GM12878 (cell line): ENCODE results near the gene KHK. TPM values are rescaled to one million over a fixed set of nuclear protein-coding genes. Genes with fewer than 3 reads are reported as not detected.
A peak's percentile ranks its signal among the peaks of the same experiment; 100 is the strongest.

Experiments
- BRCA1 ChIP-seq: IDR thresholded peaks from 2 replicates; pipeline ENCODE4 v1.6.1; 2011; ENCODE audit warnings: low read depth, low read length, improper control_type of control experiment
- CBX3 ChIP-seq: fragments of 200-600 bp; sonication (generic); IDR thresholded peaks from 2 replicates; pipeline ENCODE4 v1.6.1; 2016; ENCODE audit warnings: low read depth, borderline replicate concordance
- CHD2 ChIP-seq: IDR thresholded peaks from 2 replicates; pipeline ENCODE4 v1.6.1; 2011; ENCODE audit warnings: low read depth, low read length, improper control_type of control experiment, borderline replicate concordance
- CUX1 ChIP-seq: IDR thresholded peaks from 2 replicates; pipeline ENCODE4 v1.6.1; 2012; ENCODE audit warnings: improper control_type of control experiment, low read depth, low read length; ENCODE audit not compliant: insufficient replicate concordance
- E2F8 ChIP-seq: fragments of 450-650 bp; IDR thresholded peaks from 2 replicates; pipeline ENCODE4 v1.6.1; 2018; ENCODE audit warnings: mild to moderate bottlenecking, low read depth, moderate library complexity; ENCODE audit not compliant: partially characterized antibody
- EP300 ChIP-seq, 2 experiments: fragments of 150-350 bp in 1 of 2; IDR thresholded peaks; 2 replicates each; pipeline ENCODE4 v1.6.1; 2011 to 2012; ENCODE audit warnings: low read depth in 2 of 2, low read length in 2 of 2, borderline replicate concordance in 1 of 2, improper control_type of control experiment in 1 of 2, inconsistent platforms in 1 of 2; ENCODE audit not compliant: control insufficient read depth in 1 of 2
- EZH2 ChIP-seq: IDR thresholded peaks from 2 replicates; pipeline ENCODE4 v1.6.1; 2012; ENCODE audit warnings: low read depth, mild to moderate bottlenecking, control low read depth, inconsistent platforms, low read length, borderline replicate concordance; ENCODE audit not compliant: control insufficient read depth
- LARP7 ChIP-seq: fragments of 450-650 bp; IDR thresholded peaks from 2 replicates; pipeline ENCODE4 v1.6.1; 2017; ENCODE audit warnings: mild to moderate bottlenecking
- MAX ChIP-seq: IDR thresholded peaks from 2 replicates; pipeline ENCODE4 v1.6.1; 2012; ENCODE audit warnings: low read depth, low read length, improper control_type of control experiment
- MEF2B ChIP-seq: fragments of 450-650 bp; IDR thresholded peaks from 2 replicates; pipeline ENCODE4 v1.6.1; 2018; ENCODE audit warnings: mild to moderate bottlenecking, moderate library complexity; ENCODE audit not compliant: partially characterized antibody, poor library complexity, severe bottlenecking
- MYC ChIP-seq: IDR thresholded peaks from 2 replicates; pipeline ENCODE4 v1.6.1; 2011; ENCODE audit warnings: mild to moderate bottlenecking, low read length, moderate library complexity, inconsistent platforms; ENCODE audit not compliant: insufficient read depth, insufficient replicate concordance, insufficient read length, severe bottlenecking
- NKRF ChIP-seq: fragments of 450-650 bp; conservative IDR thresholded peaks from 2 replicates; pipeline ENCODE4 v1.6.1; 2017; ENCODE audit warnings: mild to moderate bottlenecking, moderate library complexity
- SKIL ChIP-seq: fragments of 450-650 bp; IDR thresholded peaks from 2 replicates; pipeline ENCODE4 v1.6.1; 2017; ENCODE audit warnings: mild to moderate bottlenecking, low read depth, inconsistent platforms; ENCODE audit not compliant: poor library complexity, severe bottlenecking
- STAT3 ChIP-seq: IDR thresholded peaks from 2 replicates; pipeline ENCODE4 v1.6.1; 2011; ENCODE audit warnings: low read depth, low read length, improper control_type of control experiment
- polyA plus RNA-seq, 11 experiments: library from polyadenylated mRNA; depleted of rRNA in 4 of 11; unstranded in 6 of 11; stranded (reverse) in 5 of 11; fragments of >200 nt; fragmentation: Nextera tagmentation in 4 of 11; fragmentation: Illumina TruSeq in 1 of 11; extraction: Ambion mirVana in 4 of 11; extraction: Trizol in 1 of 11; gene quantifications; 1 replicate in 1 of 11; 2 replicates in 10 of 11; pipeline versions ENCODE4 v1.2.1 to v1.2.3, GENCODE V29; 2011 to 2016; ENCODE audit warnings: inconsistent platforms in 2 of 11, missing spikeins in 2 of 11, low read depth in 1 of 11
- total RNA-seq, 4 experiments: library from RNA; depleted of rRNA in 3 of 4; stranded (reverse); fragments of >200 nt in 3 of 4; fragmentation: Illumina TruSeq in 1 of 4; extraction: Trizol in 1 of 4; gene quantifications; 2 replicates each; pipeline versions ENCODE4 v1.2.1 to v1.2.3, GENCODE V29; 2013 to 2021

Gene KHK
- total and polyA plus RNA-seq, 10 of the 15 experiments (the other 5 are each of a cell fraction or from before 2014, with no cell fraction given) = 0.31 to 11.8 (median 3.9) TPM

- TF ChIP-seq CUX1 (no peak), MYC (no peak), CHD2 (peak; percentile 74), MEF2B (no peak), SKIL (peak; percentile 83), NKRF (peak; percentile 61), LARP7 (0 out of 2 replicates have a peak, but pooled peaks have one; percentile 50), EP300 (IDR thresholded peaks at IDR 0.05; ENCODE audit: borderline replicate concordance in 1 of 2, control insufficient read depth in 1 of 2, low read depth in 2 of 2, low read length in 2 of 2) (no peak; a peak in 1 of 4 replicates), BRCA1 (no peak), EZH2 (no peak), CBX3 (no peak), MAX (peak; percentile 94), E2F8 (peak; percentile 74), STAT3 (no peak)
Measured at GRCh38 chr2:27050996-27051901, 35.3 kb upstream of the KHK start, which contains the start of gene AGBL5 (continued).
